Activated T-helper 17 cell treated with anti-CD3 and anti-CD28 coated beads, Interleukin-2, amount 50 U/mL, for 72 hours (primary cell): ENCODE results near the gene CCDC85B. TPM values are rescaled to one million over a fixed set of nuclear protein-coding genes. Genes with fewer than 3 reads are reported as not detected.
A peak's percentile ranks its signal among the peaks of the same experiment; 100 is the strongest.

Source experiments
- ATAC-seq: fragments of 150-1000 bp; cut with Tn5 transposase; replicated peaks from 2 replicates; pipeline ENCODE4 v1.10.0; 2021; ENCODE audit warnings: mild to moderate bottlenecking, moderate library complexity
- H3K27ac Mint-ChIP-seq: one replicate; pipeline ENCODE4 v1.8.0; 2022; ENCODE audit warnings: mixed read lengths
- H3K27me3 Mint-ChIP-seq: one replicate; pipeline ENCODE4 v1.8.0; 2022; ENCODE audit warnings: mixed read lengths
- H3K36me3 Mint-ChIP-seq: one replicate; pipeline ENCODE4 v1.8.0; 2022; ENCODE audit warnings: low read depth, mild to moderate bottlenecking, mixed read lengths
- H3K4me1 Mint-ChIP-seq: one replicate; pipeline ENCODE4 v1.8.0; 2022; ENCODE audit warnings: mixed read lengths
- H3K4me3 Mint-ChIP-seq: one replicate; pipeline ENCODE4 v1.8.0; 2022; ENCODE audit warnings: mild to moderate bottlenecking, mixed read lengths
- H3K9me3 Mint-ChIP-seq: one replicate; pipeline ENCODE4 v1.8.0; 2022; ENCODE audit warnings: mixed read lengths
- total RNA-seq, 2 donors: library from RNA; stranded (reverse); gene quantifications; one replicate each; pipeline ENCODE4 v1.2.3, GENCODE V29; 2022

Gene CCDC85B
- total RNA-seq, 2 donors from 2014 or later = 21.0 to 37.2 TPM

- Mint-ChIP-seq H3K9me3 (no peaks in the 10 kb centered on the region), H3K27me3 (no peaks in the 10 kb centered on the region), H3K36me3 (peaks cover 63% of the 10 kb centered on the region), H3K4me1 (peaks cover 19% of the 10 kb centered on the region), H3K4me3 (peak overlapping the region; percentile 89), H3K27ac (peak overlapping the region; percentile 67)
- no peak for ATAC-seq
Measured at GRCh38 chr11:65854161-65854592, 36.3 kb upstream of the CCDC85B start.

DNA sequence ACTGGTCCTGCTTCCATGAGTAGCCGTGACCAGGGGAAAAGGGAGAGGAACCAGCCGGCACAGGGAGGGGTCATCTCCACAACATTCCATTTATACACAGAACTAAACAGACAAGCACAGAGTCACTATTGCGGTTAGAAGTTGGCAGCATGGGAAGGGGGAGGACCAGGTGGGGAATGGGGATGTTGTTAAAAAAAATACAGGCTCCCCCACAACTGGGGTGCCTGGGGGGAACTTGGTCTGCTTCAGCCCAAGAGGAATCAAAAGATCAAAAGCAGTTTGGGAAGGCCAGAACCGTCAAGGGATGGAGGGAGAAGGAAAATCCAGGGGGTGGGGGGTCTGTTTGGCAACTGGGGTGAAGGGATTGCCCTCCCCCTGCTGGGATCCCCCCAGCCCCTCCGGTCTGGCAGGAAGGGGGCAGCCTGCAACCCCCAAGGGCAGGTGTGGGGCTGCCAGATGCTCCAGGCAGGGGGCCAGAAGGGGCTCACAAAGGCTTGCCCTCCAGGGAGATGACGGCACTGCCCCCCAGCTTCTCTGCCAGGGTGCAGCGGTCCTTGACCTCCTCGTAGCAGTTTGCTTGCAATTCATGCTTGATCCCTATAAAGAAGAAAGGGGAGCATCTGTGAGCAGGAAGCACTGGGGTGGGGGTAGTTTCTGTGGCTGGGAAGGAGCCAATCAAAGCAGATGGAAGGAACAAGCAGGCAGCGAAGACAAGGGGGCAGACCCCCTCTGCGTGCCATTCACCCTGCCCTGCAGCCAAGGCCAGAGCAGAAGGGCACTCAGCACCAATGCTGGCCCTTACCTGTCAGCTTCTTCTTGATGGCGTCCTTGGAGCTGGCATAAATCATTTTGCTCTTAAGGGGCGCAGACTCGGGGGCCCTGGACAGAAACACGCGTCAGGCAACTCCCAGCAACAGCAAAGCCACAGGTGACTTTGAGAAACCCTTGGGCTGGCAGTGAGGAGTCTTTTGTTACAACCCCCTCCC is 35.3 kb upstream of the CCDC85B start:
- Mint-ChIP-seq H3K4me1 (peaks cover 19% of the 10 kb centered on the region), H3K36me3 (peaks cover 67% of the 10 kb centered on the region)

DNA sequence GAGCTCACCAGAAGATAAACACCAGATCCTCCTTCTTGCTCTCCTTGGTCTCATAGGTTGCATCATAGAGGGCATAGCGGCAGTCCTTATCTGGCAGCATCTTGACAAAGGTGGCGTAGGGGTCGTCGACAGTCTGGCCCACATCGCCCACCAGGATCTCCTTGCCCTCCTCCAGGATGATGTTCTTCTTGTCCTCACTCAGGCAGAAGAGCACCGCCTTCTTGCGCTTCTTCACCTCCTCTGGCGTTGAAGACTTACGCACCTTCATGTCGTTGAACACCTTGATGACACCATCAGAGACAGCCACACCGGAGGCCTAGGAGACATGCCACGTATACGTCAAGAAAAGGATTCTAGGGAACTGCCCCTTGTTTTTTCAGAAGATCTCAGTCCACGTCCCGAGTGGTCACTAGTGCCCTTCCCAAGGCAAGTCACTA is 34.5 kb upstream of the CCDC85B start:
- no peaks in the 10 kb centered on the region for H3K27me3 Mint-ChIP-seq
- ATAC-seq = no peak
- peak overlapping the region; percentile 97 for H3K27ac Mint-ChIP-seq
- peaks cover 19% of the 10 kb centered on the region for H3K4me1 Mint-ChIP-seq
- H3K9me3 Mint-ChIP-seq = no peaks in the 10 kb centered on the region
- peak overlapping the region; percentile 89 for H3K4me3 Mint-ChIP-seq
- peaks cover 73% of the 10 kb centered on the region for H3K36me3 Mint-ChIP-seq

More for the DNA sequence above, 35.3 kb upstream of the CCDC85B start:
- H3K9me3 Mint-ChIP-seq = no peaks in the 10 kb centered on the region
- peak overlapping the region; percentile 56 for H3K27ac Mint-ChIP-seq
- H3K27me3 Mint-ChIP-seq = no peaks in the 10 kb centered on the region
- H3K4me3 Mint-ChIP-seq = peak overlapping the region; percentile 89
- no peak for ATAC-seq

DNA sequence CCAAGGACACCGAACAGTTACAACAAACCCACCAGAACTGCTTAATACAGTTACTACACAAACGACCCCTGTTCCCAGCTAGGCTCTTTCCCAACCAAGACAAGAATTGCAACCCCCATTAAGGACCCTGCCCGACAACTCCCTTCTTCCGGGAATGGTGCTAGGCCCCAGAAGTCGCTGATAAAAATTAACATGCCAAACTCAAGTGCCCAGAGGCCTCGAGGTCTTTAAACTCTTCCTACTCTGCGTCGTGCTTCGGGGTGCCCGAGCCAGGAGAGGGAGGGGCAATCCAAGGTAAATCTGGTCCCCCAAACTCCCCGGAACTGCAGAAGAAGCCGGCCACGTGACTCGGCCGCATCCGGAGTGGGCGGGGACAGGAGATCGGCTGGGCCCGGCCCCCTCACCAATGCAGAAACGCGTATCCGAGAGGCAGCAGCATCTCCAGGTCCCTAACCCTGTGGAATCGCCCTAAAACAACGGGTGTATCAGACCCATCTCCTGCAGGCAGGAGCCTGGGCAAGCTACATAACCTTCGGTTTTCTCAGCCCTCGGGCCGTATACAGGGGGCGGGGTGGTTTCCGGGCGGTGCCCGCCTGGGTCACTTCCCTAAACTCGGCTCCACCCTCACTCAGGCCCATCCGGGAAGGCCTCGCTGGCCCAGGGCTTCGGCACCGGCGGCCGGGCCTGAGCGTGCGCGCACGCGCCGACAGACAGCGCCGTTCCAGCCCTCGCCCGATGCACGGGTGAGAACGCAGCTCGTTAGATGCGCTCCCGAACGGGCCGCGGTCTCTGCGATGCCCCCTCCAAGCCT is 33.6 kb upstream of the CCDC85B start:
- Mint-ChIP-seq H3K9me3 (no peaks in the 10 kb centered on the region), H3K4me3 (peak overlapping the region; percentile 89), H3K36me3 (peaks cover 75% of the 10 kb centered on the region), H3K27me3 (no peaks in the 10 kb centered on the region), H3K27ac (peak overlapping the region; percentile 97), H3K4me1 (peaks cover 19% of the 10 kb centered on the region)
- peak; percentile 30 for ATAC-seq

DNA sequence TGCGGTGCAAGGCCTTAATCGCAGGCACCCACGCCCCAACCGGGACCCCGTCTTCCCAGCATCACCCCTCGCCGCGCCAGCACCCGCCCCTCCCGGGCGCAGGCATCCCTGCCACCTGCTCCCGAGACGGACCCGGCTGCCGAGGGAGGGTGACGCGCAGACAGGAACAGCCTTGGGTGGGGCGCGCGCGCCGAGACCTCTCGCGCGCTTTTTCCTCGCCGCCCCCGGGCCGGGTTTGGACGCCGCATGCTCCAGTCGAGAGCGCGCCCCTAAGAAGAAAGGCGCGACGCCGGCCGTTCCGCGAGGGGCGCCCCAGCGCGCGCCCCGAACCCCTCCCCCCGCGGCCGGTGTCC is 33.0 kb upstream of the CCDC85B start:
- H3K36me3 Mint-ChIP-seq = peaks cover 74% of the 10 kb centered on the region
- H3K9me3 Mint-ChIP-seq = no peaks in the 10 kb centered on the region
- H3K4me3 Mint-ChIP-seq = peak overlapping the region; percentile 89
- ATAC-seq = no peak
- peaks cover 19% of the 10 kb centered on the region for H3K4me1 Mint-ChIP-seq
- H3K27ac Mint-ChIP-seq = no peak overlapping the region
- H3K27me3 Mint-ChIP-seq = no peaks in the 10 kb centered on the region

- H3K36me3 Mint-ChIP-seq = peaks cover 78% of the 10 kb centered on the region
- peak within 1 kb of the TSS; percentile 89 for H3K4me3 Mint-ChIP-seq
- H3K27ac Mint-ChIP-seq = peak within 1 kb of the TSS; percentile 97
- no peaks in the 10 kb centered on the region for H3K9me3 Mint-ChIP-seq
- H3K27me3 Mint-ChIP-seq = no peaks in the 10 kb centered on the region
- peaks cover 25% of the 10 kb centered on the region for H3K4me1 Mint-ChIP-seq
- peak; percentile 72 for ATAC-seq
Measured at GRCh38 chr11:65857853-65858680, 32.4 kb upstream of the CCDC85B start, which contains the start of gene CFL1. Gene CFL1, minus strand, starts transcription at chr11:65858180. Its CDS starts 81 bp downstream, at chr11:65858099.

GRCh38 chr11:65858681-65859087 is 31.8 kb upstream of the CCDC85B start:
- Mint-ChIP-seq H3K27ac (peak overlapping the region; percentile 89), H3K4me1 (peaks cover 25% of the 10 kb centered on the region), H3K4me3 (peak overlapping the region; percentile 89), H3K27me3 (no peaks in the 10 kb centered on the region), H3K9me3 (no peaks in the 10 kb centered on the region), H3K36me3 (peaks cover 78% of the 10 kb centered on the region)
- no peak for ATAC-seq

DNA sequence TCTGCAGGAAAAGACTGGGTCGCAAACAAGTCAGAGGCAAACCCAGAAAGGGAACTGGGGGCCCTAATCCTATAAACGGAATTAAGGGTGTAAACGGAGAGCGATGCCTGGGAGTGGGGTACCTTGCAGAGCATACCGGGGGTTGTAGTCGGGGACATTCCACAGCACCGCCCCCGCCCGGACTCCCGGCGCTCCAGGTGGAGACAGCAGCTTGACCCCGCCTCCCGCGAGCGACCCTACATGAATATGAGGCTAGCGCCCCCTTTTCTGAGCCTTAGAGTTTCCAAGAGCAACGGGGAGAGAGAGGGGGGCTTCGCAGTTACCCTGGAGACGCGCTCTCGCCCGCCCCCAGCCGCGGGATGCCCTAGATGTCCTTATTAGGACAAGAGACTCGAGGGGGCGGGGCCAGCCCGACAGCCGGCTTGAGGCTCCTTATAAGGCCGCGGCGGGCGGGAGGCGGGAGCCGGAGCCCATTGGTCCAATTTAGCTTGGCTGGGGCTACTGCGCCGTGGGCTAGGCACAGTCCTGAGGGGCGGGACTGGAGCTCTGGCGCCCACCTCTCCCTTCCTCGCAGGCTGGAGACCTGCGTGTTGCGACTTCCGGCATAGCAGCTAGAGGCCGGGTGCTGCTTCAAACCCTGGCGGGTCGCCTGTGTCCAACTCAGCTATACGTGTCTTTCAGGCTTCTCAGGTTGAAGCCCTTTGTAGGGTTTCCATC is 31.2 kb upstream of the CCDC85B start:
- H3K4me1 Mint-ChIP-seq = peaks cover 24% of the 10 kb centered on the region
- no peaks in the 10 kb centered on the region for H3K9me3 Mint-ChIP-seq
- ATAC-seq = peak; percentile 75
- peak overlapping the region; percentile 89 for H3K27ac Mint-ChIP-seq
- H3K4me3 Mint-ChIP-seq = peak overlapping the region; percentile 89
- H3K36me3 Mint-ChIP-seq = peaks cover 78% of the 10 kb centered on the region
- H3K27me3 Mint-ChIP-seq = no peaks in the 10 kb centered on the region

DNA sequence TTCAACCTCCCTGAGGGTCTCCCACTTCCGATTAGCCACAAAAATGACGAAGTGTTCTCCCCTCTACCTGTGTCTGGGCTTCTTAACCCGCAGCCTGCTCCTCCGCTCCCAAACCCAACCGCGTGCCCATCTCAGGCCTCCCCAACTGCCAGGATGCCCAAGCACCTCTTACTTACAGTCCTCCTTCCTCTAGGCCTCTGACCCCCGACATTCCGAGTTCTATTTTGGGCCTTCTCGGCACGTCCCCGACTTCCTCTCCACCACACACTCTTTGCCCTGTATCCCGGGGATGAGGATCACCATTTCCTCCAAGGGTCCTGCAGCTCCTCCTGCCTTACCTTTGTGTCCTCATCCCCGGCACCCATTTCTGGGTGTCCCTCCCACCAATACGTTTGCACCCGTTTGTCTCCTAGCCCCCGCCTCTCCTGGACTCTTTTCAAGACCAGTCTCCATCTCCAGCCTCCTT is 30.6 kb upstream of the CCDC85B start:
- Mint-ChIP-seq H3K4me1 (peaks cover 18% of the 10 kb centered on the region), H3K36me3 (peaks cover 77% of the 10 kb centered on the region)
- peak; percentile 0 for ATAC-seq

GRCh38 chr11:65860278-65861164 is 30.0 kb upstream of the CCDC85B start, which contains the start of gene MUS81:
Gene MUS81, plus strand, starts transcription at chr11:65860433. Its CDS starts 321 bp downstream, at chr11:65860754.
- ATAC-seq = peak; percentile 43
- Mint-ChIP-seq H3K9me3 (no peaks in the 10 kb centered on the region), H3K4me1 (peaks cover 21% of the 10 kb centered on the region), H3K4me3 (peak within 1 kb of the TSS; percentile 89), H3K27ac (peak within 1 kb of the TSS; percentile 89), H3K27me3 (no peaks in the 10 kb centered on the region), H3K36me3 (peaks cover 77% of the 10 kb centered on the region)

More for the DNA sequence above, 30.6 kb upstream of the CCDC85B start:
- Mint-ChIP-seq H3K27ac (peak overlapping the region; percentile 89), H3K4me3 (peak overlapping the region; percentile 89), H3K27me3 (no peaks in the 10 kb centered on the region), H3K9me3 (no peaks in the 10 kb centered on the region)

GRCh38 chr11:65861165-65861505 is 29.3 kb upstream of the CCDC85B start:
- Mint-ChIP-seq H3K27ac (peak overlapping the region; percentile 89), H3K9me3 (no peaks in the 10 kb centered on the region), H3K4me3 (peak overlapping the region; percentile 89), H3K4me1 (peaks cover 18% of the 10 kb centered on the region), H3K27me3 (no peaks in the 10 kb centered on the region), H3K36me3 (peaks cover 76% of the 10 kb centered on the region)
- ATAC-seq = no peak

DNA sequence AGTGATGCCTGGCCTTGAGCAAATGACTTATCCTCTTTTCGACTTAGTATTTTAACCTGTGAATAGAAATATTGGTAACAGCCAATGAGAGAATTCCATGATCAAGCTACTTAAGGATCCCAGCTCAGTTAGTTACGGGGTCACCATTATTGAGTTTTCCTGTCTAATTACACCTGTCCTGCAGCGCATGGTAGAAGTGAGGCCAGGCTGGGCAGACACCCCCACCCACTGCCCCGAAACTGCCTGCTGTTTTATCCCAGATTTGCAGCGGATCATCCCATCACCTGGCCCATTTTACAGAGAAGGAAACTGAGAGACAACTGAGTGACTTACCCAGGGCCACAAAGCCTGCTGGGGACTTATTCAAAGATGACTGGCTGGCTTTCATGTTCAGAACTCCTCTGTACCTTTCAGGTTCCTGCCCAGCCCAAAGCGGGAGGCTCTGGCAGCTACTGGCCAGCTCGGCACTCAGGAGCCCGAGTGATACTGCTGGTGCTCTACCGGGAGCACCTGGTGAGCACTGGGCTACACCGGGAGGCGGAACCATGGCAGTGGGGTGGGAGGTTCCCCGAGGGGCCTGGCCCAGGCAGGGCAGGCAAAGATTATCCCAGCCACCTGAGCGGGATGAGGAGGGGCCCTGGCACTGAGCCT is 28.8 kb upstream of the CCDC85B start:
- peaks cover 13% of the 10 kb centered on the region for H3K4me1 Mint-ChIP-seq
- H3K9me3 Mint-ChIP-seq = no peaks in the 10 kb centered on the region
- peak overlapping the region; percentile 89 for H3K4me3 Mint-ChIP-seq
- ATAC-seq = no peak
- H3K36me3 Mint-ChIP-seq = peaks cover 74% of the 10 kb centered on the region
- H3K27ac Mint-ChIP-seq = peak overlapping the region; percentile 89
- no peaks in the 10 kb centered on the region for H3K27me3 Mint-ChIP-seq
